ENCODE measurements around the gene APC.
"Not testable (repeated sequence)": the region's sequence is repeated elsewhere in the genome, so short reads cannot be mapped to it uniquely, and the experiment has no call there.

APC gene

GRCh38 chr5:112860929-112861637 lies 123.4 kb downstream of the APC start, which contains the start of gene SRP19:
TSS of gene SRP19 (plus strand) at chr5:112861287. CDS start at chr5:112861377, 90 bp downstream.
- DNase-seq: peak; percentile 60

GRCh38 chr5:112861638-112861985 lies 123.9 kb downstream of the APC start:
- DNase-seq: no peak

- DNase-seq: no peak
These were observed 124.4 kb downstream of the APC start for GRCh38 chr5:112862085-112862484.

GRCh38 chr5:112863549-112863948 lies 125.9 kb downstream of the APC start:
- DNase-seq: no peak

GRCh38 chr5:112865128-112865527 lies 127.4 kb downstream of the APC start:
- DNase-seq: no peak

GRCh38 chr5:112866739-112867138 lies 129.1 kb downstream of the APC start:
- no peak for DNase-seq

GRCh38 chr5:112867411-112867810 lies 129.7 kb downstream of the APC start:
- no peak for DNase-seq

- DNase-seq: no peak
These were observed 132.3 kb downstream of the APC start for GRCh38 chr5:112869948-112870347.

GRCh38 chr5:112870966-112871365 lies 133.3 kb downstream of the APC start:
- no peak for DNase-seq

GRCh38 chr5:112876362-112876761 lies 138.7 kb downstream of the APC start:
- DNase-seq: no peak

- DNase-seq: no peak
These were observed 140.4 kb downstream of the APC start for GRCh38 chr5:112878101-112878500.

GRCh38 chr5:112878760-112879159 lies 141.1 kb downstream of the APC start:
- DNase-seq: no peak

- no peak for DNase-seq
These were observed 142.7 kb downstream of the APC start for GRCh38 chr5:112880219-112880964.

GRCh38 chr5:112883192-112883591 lies 145.5 kb downstream of the APC start:
- DNase-seq: no peak

GRCh38 chr5:112885001-112885400 lies 147.3 kb downstream of the APC start:
- DNase-seq: no peak

GRCh38 chr5:112886975-112887374 lies 149.3 kb downstream of the APC start:
- DNase-seq: no peak

GRCh38 chr5:112892066-112892465 lies 154.4 kb downstream of the APC start:
- not testable (repeated sequence) for DNase-seq

GRCh38 chr5:112892776-112893175 lies 155.1 kb downstream of the APC start:
- no peak for DNase-seq

GRCh38 chr5:112895682-112896081 lies 158.0 kb downstream of the APC start:
- DNase-seq: no peak
